Activated CD4-positive, alpha-beta memory T cell treated with anti-CD3 and anti-CD28 coated beads for 36 hours (primary cell): ENCODE results near the gene MMAB. TPM values are rescaled to one million over a fixed set of nuclear protein-coding genes. Genes with fewer than 3 reads are reported as not detected.

Source experiments
- CTCF ChIA-PET: fragments of 350-600 bp; sonication (Branson Sonifier 250); formaldehyde crosslinking; loops from one replicate; lab custom pipeline; 2021; ENCODE audit warnings: antibody characterized with exemption, inconsistent platforms; lab: Charles Lee
- POLR2A ChIA-PET: fragments of 350-600 bp; sonication (Branson Sonifier 250); formaldehyde crosslinking; loops from one replicate; lab custom pipeline; 2021; ENCODE audit warnings: antibody characterized with exemption; lab: Charles Lee
- DNase-seq: peaks from one replicate; pipeline ENCODE4 v3.0.0-alpha.2; 2020
- H3K27ac Mint-ChIP-seq: one replicate; pipeline ENCODE4 v1.8.0; 2021; ENCODE audit warnings: mixed read lengths
- H3K27me3 Mint-ChIP-seq: one replicate; pipeline ENCODE4 v1.8.0; 2021; ENCODE audit warnings: mixed read lengths
- H3K36me3 Mint-ChIP-seq: one replicate; pipeline ENCODE4 v1.8.0; 2021; ENCODE audit warnings: mixed read lengths
- H3K4me1 Mint-ChIP-seq: one replicate; pipeline ENCODE4 v1.8.0; 2021; ENCODE audit warnings: low read depth, mixed read lengths
- H3K4me3 Mint-ChIP-seq: one replicate; pipeline ENCODE4 v1.8.0; 2021; ENCODE audit warnings: mild to moderate bottlenecking, mixed read lengths
- H3K9me3 Mint-ChIP-seq: one replicate; pipeline ENCODE4 v1.8.0; 2021; ENCODE audit warnings: mixed read lengths
- intact Hi-C: fragments of 100-400 bp; cut with micrococcal nuclease; formaldehyde crosslinking; loops from one replicate; pipeline ENCODE4 v1.15.1; 2023
- total RNA-seq, 2 experiments: library from RNA; stranded (reverse); gene quantifications; one replicate each; pipeline ENCODE4 v1.2.3, GENCODE V29; 2021

Gene MMAB
- total RNA-seq, 2 experiments from 2014 or later: 42.4 to 48.3 TPM

DNA sequence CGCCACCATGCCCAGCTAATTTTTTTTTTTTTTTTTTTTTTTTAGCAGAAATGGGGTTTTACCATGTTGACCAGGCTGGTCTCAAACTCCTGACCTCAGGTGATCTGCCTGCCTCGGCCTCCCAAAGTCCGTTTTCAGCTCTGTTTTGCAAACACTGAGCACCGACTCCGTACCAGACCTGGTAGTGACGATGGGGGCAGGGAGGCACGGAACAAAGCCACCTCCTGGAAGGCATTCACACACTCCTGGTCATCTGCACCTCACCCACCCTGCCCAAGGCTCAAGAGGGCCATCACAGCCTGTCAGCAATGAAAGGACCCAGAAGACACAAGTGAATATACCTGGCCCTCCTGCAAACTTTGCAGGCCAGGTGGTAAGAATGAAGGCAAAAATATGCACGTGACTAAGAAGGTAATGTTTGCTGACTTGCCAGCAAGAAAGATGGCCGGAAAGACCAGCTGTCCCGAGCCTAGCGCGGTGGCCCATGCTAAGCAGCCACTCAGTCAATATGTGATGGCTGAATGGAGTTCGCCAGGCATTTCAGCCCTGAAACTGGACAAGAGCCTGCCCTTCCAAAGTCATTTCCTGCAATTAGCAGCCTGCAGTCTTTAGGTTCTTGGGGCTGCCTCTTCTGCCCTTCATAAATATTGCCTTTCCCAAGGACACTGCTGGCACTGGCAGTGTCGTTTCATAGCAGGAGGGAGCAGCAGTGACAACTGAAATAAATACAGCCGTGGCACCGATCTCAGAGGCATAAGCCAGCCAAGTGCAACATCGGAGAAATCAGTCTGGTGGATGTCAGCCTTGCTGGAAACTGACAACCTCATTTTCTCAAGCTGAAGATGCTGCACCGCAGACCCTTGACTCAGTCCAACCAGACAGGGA, 17.6 kb downstream of the MMAB start:
- no peak overlapping the region for H3K27ac Mint-ChIP-seq
- intact Hi-C loops: no loop called here
- H3K4me1 Mint-ChIP-seq: no peaks in the 10 kb centered on the region
- ChIA-PET CTCF (interaction anchor here (1.2 kb wide), 1 partner anchor 42 kb away, joined by 3 read pairs; no protein-coding TSS in a partner anchor), POLR2A (interaction anchor here (0.7 kb wide), 1 partner anchor 133 kb away, joined by 5 read pairs; no protein-coding TSS in a partner anchor)
- DNase-seq: no peak
- H3K4me3 Mint-ChIP-seq: no peak overlapping the region
- no peaks in the 10 kb centered on the region for H3K27me3 Mint-ChIP-seq
- H3K36me3 Mint-ChIP-seq: no peaks in the 10 kb centered on the region
- H3K9me3 Mint-ChIP-seq: no peaks in the 10 kb centered on the region

- intact Hi-C loops: no loop called here
- Mint-ChIP-seq H3K4me1 (no peaks in the 10 kb centered on the region), H3K36me3 (no peaks in the 10 kb centered on the region), H3K27ac (no peak overlapping the region), H3K4me3 (no peak overlapping the region), H3K27me3 (peaks cover 3% of the 10 kb centered on the region), H3K9me3 (no peaks in the 10 kb centered on the region)
- CTCF ChIA-PET: interaction anchor here (1.1 kb wide), 1 partner anchor 290 kb away, joined by 4 read pairs; no protein-coding TSS in a partner anchor
- no peak for DNase-seq
- POLR2A ChIA-PET: interaction anchor here (1.0 kb wide), 1 partner anchor 40 kb away, joined by 6 read pairs; no protein-coding TSS in a partner anchor
Measured at GRCh38 chr12:109554761-109555160, 18.5 kb downstream of the MMAB start.

DNA sequence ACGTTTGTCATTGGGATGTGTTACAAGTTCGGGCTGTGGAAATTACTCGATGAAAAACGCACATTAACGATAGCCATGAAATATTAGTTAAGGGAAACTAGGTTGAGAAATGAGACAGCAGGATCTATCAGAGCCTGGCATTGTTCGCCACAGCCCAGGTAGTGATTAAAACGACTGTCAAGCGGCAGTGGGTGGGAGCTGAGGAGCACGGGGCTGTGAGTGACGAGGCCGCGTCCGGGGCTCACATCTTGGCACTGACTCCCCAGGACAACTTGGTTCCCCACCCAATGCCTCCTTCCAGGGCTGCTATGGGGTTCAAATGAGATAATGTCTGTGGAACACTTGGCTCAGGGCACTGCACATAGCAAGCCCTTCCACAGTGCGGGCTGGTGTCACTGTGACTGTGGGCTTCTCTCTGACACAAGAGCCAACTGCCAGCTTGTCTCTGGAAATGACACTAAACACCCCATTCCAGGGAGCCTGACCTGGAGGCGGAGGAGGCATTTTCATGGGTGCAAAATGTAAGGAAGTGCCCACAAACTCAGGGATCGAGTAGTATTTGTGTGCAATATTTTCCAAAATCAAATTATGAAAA, 19.3 kb downstream of the MMAB start:
- ChIA-PET POLR2A (interaction anchor here (1.0 to 1.7 kb wide), 2 partner anchors 20 to 41 kb away, joined by 5 to 6 read pairs; partner anchors contain the start of genes MMAB and MVK), CTCF (interaction anchor here (0.9 to 1.1 kb wide), 2 partner anchors 160 to 291 kb away, joined by 3 to 4 read pairs; no protein-coding TSS in a partner anchor)
- intact Hi-C loops: no loop called here
- H3K4me1 Mint-ChIP-seq: no peaks in the 10 kb centered on the region
- no peak for DNase-seq
- no peaks in the 10 kb centered on the region for H3K9me3 Mint-ChIP-seq
- H3K27me3 Mint-ChIP-seq: peaks cover 6% of the 10 kb centered on the region
- no peak overlapping the region for H3K27ac Mint-ChIP-seq
- no peaks in the 10 kb centered on the region for H3K36me3 Mint-ChIP-seq
- no peak overlapping the region for H3K4me3 Mint-ChIP-seq

- no peaks in the 10 kb centered on the region for H3K36me3 Mint-ChIP-seq
- H3K4me3 Mint-ChIP-seq: no peak overlapping the region
- ChIA-PET POLR2A (interaction anchor here (1.7 kb wide), 1 partner anchor 20 kb away, joined by 5 read pairs; the partner anchor contains the start of genes MMAB and MVK), CTCF (interaction anchor here (0.9 kb wide), 1 partner anchor 161 kb away, joined by 3 read pairs; no protein-coding TSS in a partner anchor)
- no peaks in the 10 kb centered on the region for H3K4me1 Mint-ChIP-seq
- intact Hi-C loops: no loop called here
- peaks cover 7% of the 10 kb centered on the region for H3K27me3 Mint-ChIP-seq
- no peaks in the 10 kb centered on the region for H3K9me3 Mint-ChIP-seq
- DNase-seq: no peak
- no peak overlapping the region for H3K27ac Mint-ChIP-seq
Measured at GRCh38 chr12:109553483-109553882, 19.8 kb downstream of the MMAB start.

DNA sequence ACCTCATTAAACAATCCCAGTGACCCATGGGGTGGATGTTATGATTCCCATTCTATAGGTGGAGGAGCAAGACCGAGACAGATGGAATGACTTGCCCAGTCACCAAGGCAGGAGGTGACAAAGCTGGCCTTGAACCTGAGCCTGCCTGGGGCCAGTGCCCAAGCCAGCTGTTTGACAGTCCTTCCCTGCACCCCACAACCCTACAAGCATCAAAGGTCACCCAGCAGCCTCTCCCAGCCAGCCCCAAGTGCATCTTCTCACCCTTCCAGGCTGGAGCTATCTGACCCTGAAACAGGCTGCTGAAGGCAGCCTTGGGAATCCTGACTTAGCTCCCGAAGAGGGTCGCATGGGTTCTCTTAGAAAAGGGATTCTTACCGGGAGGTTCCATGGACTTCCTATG, 20.3 kb downstream of the MMAB start:
- Mint-ChIP-seq H3K27me3 (peaks cover 12% of the 10 kb centered on the region), H3K4me3 (no peak overlapping the region), H3K9me3 (no peaks in the 10 kb centered on the region), H3K27ac (no peak overlapping the region), H3K36me3 (no peaks in the 10 kb centered on the region), H3K4me1 (no peaks in the 10 kb centered on the region)
- ChIA-PET CTCF (interaction anchor here (0.9 kb wide), 1 partner anchor 161 kb away, joined by 3 read pairs; no protein-coding TSS in a partner anchor), POLR2A (interaction anchor here (1.7 kb wide), 1 partner anchor 21 kb away, joined by 5 read pairs; the partner anchor contains the start of genes MMAB and MVK)
- intact Hi-C loops: no loop called here
- no peak for DNase-seq

- Mint-ChIP-seq H3K36me3 (no peaks in the 10 kb centered on the region), H3K27me3 (peaks cover 20% of the 10 kb centered on the region), H3K4me3 (no peak overlapping the region), H3K9me3 (no peaks in the 10 kb centered on the region), H3K27ac (no peak overlapping the region), H3K4me1 (no peaks in the 10 kb centered on the region)
- ChIA-PET CTCF (no interaction called here), POLR2A (no interaction called here)
- intact Hi-C loops: no loop called here
- DNase-seq: no peak
Measured at GRCh38 chr12:109551108-109551507, 22.2 kb downstream of the MMAB start.

GRCh38 chr12:109550281-109550680, 23.0 kb downstream of the MMAB start:
- CTCF ChIA-PET: interaction anchor here (0.7 kb wide), 1 partner anchor 47 kb away, joined by 3 read pairs; no protein-coding TSS in a partner anchor
- intact Hi-C loops: no loop called here
- H3K4me1 Mint-ChIP-seq: peaks cover 1% of the 10 kb centered on the region

GRCh38 chr12:109549613-109550270, 23.6 kb downstream of the MMAB start:
- no peak overlapping the region for H3K27ac Mint-ChIP-seq
- CTCF ChIA-PET: no interaction called here

More at GRCh38 chr12:109550281-109550680, 23.0 kb downstream of the MMAB start:
- DNase-seq: no peak
- Mint-ChIP-seq H3K27me3 (peaks cover 20% of the 10 kb centered on the region), H3K36me3 (no peaks in the 10 kb centered on the region), H3K4me3 (no peak overlapping the region), H3K9me3 (no peaks in the 10 kb centered on the region), H3K27ac (no peak overlapping the region)
- POLR2A ChIA-PET: no interaction called here

GRCh38 chr12:109548258-109548657, 25.0 kb downstream of the MMAB start:
- intact Hi-C loops: no loop called here
- POLR2A ChIA-PET: no interaction called here
- CTCF ChIA-PET: no interaction called here
- H3K27ac Mint-ChIP-seq: no peak overlapping the region
- DNase-seq: no peak
- H3K4me3 Mint-ChIP-seq: no peak overlapping the region
- peaks cover 5% of the 10 kb centered on the region for H3K4me1 Mint-ChIP-seq
- H3K27me3 Mint-ChIP-seq: peaks cover 20% of the 10 kb centered on the region
- H3K9me3 Mint-ChIP-seq: no peaks in the 10 kb centered on the region
- H3K36me3 Mint-ChIP-seq: no peaks in the 10 kb centered on the region

More at GRCh38 chr12:109549613-109550270, 23.6 kb downstream of the MMAB start:
- DNase-seq: no peak
- intact Hi-C loops: no loop called here
- peaks cover 20% of the 10 kb centered on the region for H3K27me3 Mint-ChIP-seq
- POLR2A ChIA-PET: no interaction called here
- no peaks in the 10 kb centered on the region for H3K36me3 Mint-ChIP-seq
- no peak overlapping the region for H3K4me3 Mint-ChIP-seq
- peaks cover 5% of the 10 kb centered on the region for H3K4me1 Mint-ChIP-seq
- H3K9me3 Mint-ChIP-seq: no peaks in the 10 kb centered on the region

DNA sequence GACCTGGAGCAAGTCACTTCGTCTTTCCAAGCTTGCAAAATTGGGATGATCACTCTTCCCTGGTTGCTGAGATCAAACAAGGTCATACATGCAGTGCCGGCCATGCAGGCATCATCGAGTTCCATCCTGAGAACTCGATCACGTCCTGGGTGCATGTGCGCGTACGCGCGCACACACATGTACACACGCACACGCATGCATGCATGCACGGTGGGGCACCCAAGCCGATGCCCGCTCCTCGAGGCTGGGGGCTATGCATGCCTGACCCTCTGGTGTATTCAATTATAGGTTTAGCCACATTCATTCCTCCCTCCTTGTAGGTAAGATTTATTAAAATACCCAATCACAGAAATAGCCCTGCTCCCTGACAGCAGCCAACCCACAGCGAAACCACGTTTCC, 26.0 kb downstream of the MMAB start:
- Mint-ChIP-seq H3K4me1 (peaks cover 5% of the 10 kb centered on the region), H3K4me3 (no peak overlapping the region), H3K36me3 (no peaks in the 10 kb centered on the region), H3K9me3 (no peaks in the 10 kb centered on the region), H3K27me3 (peaks cover 20% of the 10 kb centered on the region), H3K27ac (no peak overlapping the region)
- ChIA-PET POLR2A (no interaction called here), CTCF (no interaction called here)
- no peak for DNase-seq
- intact Hi-C loops: no loop called here

DNA sequence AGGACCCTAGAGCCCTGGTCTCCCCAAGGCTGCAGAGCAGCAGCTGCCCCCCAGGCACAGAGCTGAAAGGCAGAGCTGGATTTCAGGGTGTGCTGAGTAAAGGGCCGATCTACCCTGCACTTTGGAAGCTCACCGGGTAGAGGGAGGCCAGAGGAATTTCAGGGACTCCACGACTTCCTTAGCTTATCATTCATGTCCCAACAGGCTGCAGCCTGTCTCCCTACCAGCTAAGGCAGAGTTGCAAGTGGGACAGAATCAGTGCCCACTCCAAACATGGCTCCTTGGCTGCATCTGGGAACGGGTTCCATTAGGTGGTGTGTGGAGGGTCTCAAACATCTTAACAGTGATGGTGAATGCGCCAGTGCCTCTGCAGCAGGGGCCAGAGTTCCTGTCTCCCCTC, 27.5 kb downstream of the MMAB start:
- no peaks in the 10 kb centered on the region for H3K9me3 Mint-ChIP-seq
- DNase-seq: no peak
- H3K36me3 Mint-ChIP-seq: no peaks in the 10 kb centered on the region
- peaks cover 5% of the 10 kb centered on the region for H3K4me1 Mint-ChIP-seq
- intact Hi-C loops: no loop called here
- POLR2A ChIA-PET: no interaction called here
- no peak overlapping the region for H3K4me3 Mint-ChIP-seq
- H3K27me3 Mint-ChIP-seq: peaks cover 20% of the 10 kb centered on the region
- H3K27ac Mint-ChIP-seq: no peak overlapping the region
- CTCF ChIA-PET: interaction anchor here (0.5 to 0.9 kb wide), 3 partner anchors 47 to 232 kb away, joined by 3 to 4 read pairs (median 3); no protein-coding TSS in a partner anchor
